IMR-90 (cell line): ENCODE measurements around the gene TTLL11. TPM values are rescaled to one million over a fixed set of nuclear protein-coding genes. Genes with fewer than 3 reads are reported as not detected.

Source experiments
- ATAC-seq: fragments of 200-7000 bp; cut with Tn5 transposase; 2 replicates; pipeline ENCODE4 v1.9.1; 2020; ENCODE audit warnings: low read depth, mild to moderate bottlenecking, moderate library complexity
- BruUV-seq: library from RNA; stranded (reverse); fragments of 400-500 nt; replicated peaks from 2 replicates; lab custom pipeline; 2021; lab: Mats Ljungman, UMichigan
- CTCF ChIA-PET: fragments of 300-600 bp; formaldehyde crosslinking; extraction: SDS; loops from one replicate; lab custom pipeline; 2021; ENCODE audit warnings: antibody characterized with exemption; lab: Yijun Ruan, JAX
- POLR2A ChIA-PET: fragments of 300-600 bp; sonication (Branson Sonifier 250); formaldehyde crosslinking; loops from one replicate; lab custom pipeline; 2022; ENCODE audit warnings: antibody characterized with exemption; ENCODE audit not compliant: unreplicated experiment; lab: Charles Lee
- DNase-seq: peaks from one replicate; pipeline ENCODE4 v3.0.0; 2013
- H2AFZ ChIP-seq: replicated peaks from 2 replicates; pipeline ENCODE3; 2013; ENCODE audit warnings: low read length, mild to moderate bottlenecking; ENCODE audit not compliant: poor library complexity
- H2AK5ac ChIP-seq: 2 replicates; pipeline ENCODE4 v1.6.1; 2013; ENCODE audit warnings: low read depth, low read length, inconsistent platforms
- H2AK9ac ChIP-seq: replicated peaks from 2 replicates; pipeline ENCODE3; 2013; ENCODE audit warnings: mild to moderate bottlenecking, low read depth, low read length, moderate library complexity; ENCODE audit not compliant: poor library complexity
- H2BK120ac ChIP-seq: 2 replicates; pipeline ENCODE4 v1.6.1; 2013; ENCODE audit warnings: low read depth, low read length, inconsistent platforms
- H2BK15ac ChIP-seq: 3 replicates; pipeline ENCODE4 v1.6.1; 2013; ENCODE audit warnings: low read depth, low read length, inconsistent platforms
- H2BK20ac ChIP-seq: 2 replicates; pipeline ENCODE4 v1.6.1; 2013; ENCODE audit warnings: low read depth, mild to moderate bottlenecking, inconsistent platforms, low read length, moderate library complexity
- H2BK5ac ChIP-seq: 2 replicates; pipeline ENCODE4 v1.6.1; 2013; ENCODE audit warnings: mild to moderate bottlenecking, low read depth, low read length, inconsistent platforms; ENCODE audit not compliant: poor library complexity, severe bottlenecking
- H3K14ac ChIP-seq: replicated peaks from 2 replicates; pipeline ENCODE4 v1.6.1; 2013; ENCODE audit warnings: low read depth, low read length, inconsistent platforms
- H3K18ac ChIP-seq: 2 replicates; pipeline ENCODE4 v1.6.1; 2013; ENCODE audit warnings: low read depth, low read length, control low read depth
- H3K23ac ChIP-seq: 2 replicates; pipeline ENCODE4 v1.6.1; 2013; ENCODE audit warnings: low read depth, low read length, inconsistent platforms
- H3K27ac ChIP-seq: 2 replicates; pipeline ENCODE4 v1.5.1; 2013; ENCODE audit warnings: mild to moderate bottlenecking, control low read depth, low read length; ENCODE audit not compliant: insufficient read depth
- H3K27me3 ChIP-seq: 2 replicates; pipeline ENCODE4 v1.6.1; 2013; ENCODE audit warnings: low read length; ENCODE audit not compliant: control insufficient read depth, insufficient read depth
- H3K36me3 ChIP-seq: 2 replicates; pipeline ENCODE4 v1.6.1; 2013; ENCODE audit warnings: low read length, mixed read lengths; ENCODE audit not compliant: control insufficient read depth, insufficient read depth
- H3K4ac ChIP-seq: 2 replicates; pipeline ENCODE4 v1.6.1; 2013; ENCODE audit warnings: low read depth, low read length, inconsistent platforms
- H3K4me1 ChIP-seq: 2 replicates; pipeline ENCODE4 v1.6.1; 2013; ENCODE audit warnings: low read length, mixed read lengths; ENCODE audit not compliant: control insufficient read depth, insufficient read depth
- H3K4me2 ChIP-seq: 2 replicates; pipeline ENCODE4 v1.6.1; 2013; ENCODE audit warnings: low read depth, mild to moderate bottlenecking, control low read depth, low read length, moderate library complexity
- H3K4me3 ChIP-seq: 2 replicates; pipeline ENCODE4 v1.5.1; 2013; ENCODE audit warnings: low read depth, mild to moderate bottlenecking, control low read depth, low read length, moderate library complexity; ENCODE audit not compliant: insufficient read depth
- H3K56ac ChIP-seq: 2 replicates; pipeline ENCODE4 v1.6.1; 2013; ENCODE audit warnings: low read length, inconsistent platforms; ENCODE audit not compliant: insufficient read depth; ENCODE audit errors: extremely low read depth
- H3K79me1 ChIP-seq, 2 experiments: 2 replicates each; pipeline ENCODE4 v1.6.1; 2013; ENCODE audit warnings: low read length in 2 of 2, inconsistent platforms in 1 of 2, low read depth in 1 of 2
- H3K9ac ChIP-seq: 2 replicates; pipeline ENCODE4 v1.6.1; 2013; ENCODE audit warnings: low read depth, low read length, control low read depth
- H3K9me1 ChIP-seq: 2 replicates; pipeline ENCODE4 v1.6.1; 2013; ENCODE audit warnings: low read length, inconsistent platforms; ENCODE audit not compliant: insufficient read depth
- H3K9me3 ChIP-seq: 2 replicates; pipeline ENCODE4 v1.6.1; 2013; ENCODE audit warnings: low read length; ENCODE audit not compliant: control insufficient read depth, insufficient read depth
- H4K20me1 ChIP-seq: 2 replicates; pipeline ENCODE4 v1.6.1; 2013; ENCODE audit warnings: low read length, inconsistent platforms; ENCODE audit not compliant: insufficient read depth
- H4K5ac ChIP-seq: 2 replicates; pipeline ENCODE4 v1.6.1; 2013; ENCODE audit warnings: mild to moderate bottlenecking, low read depth, low read length, control low read depth
- H4K8ac ChIP-seq, 2 experiments: 2 replicates each; pipeline ENCODE4 v1.6.1; 2013; ENCODE audit warnings: low read depth in 2 of 2, low read length in 2 of 2, control low read depth in 1 of 2, inconsistent platforms in 1 of 2
- H4K91ac ChIP-seq: 2 replicates; pipeline ENCODE4 v1.6.1; 2013; ENCODE audit warnings: low read depth, low read length, inconsistent platforms; ENCODE audit not compliant: insufficient read depth
- BHLHE40 ChIP-seq: fragments of 150-350 bp; IDR thresholded peaks from 2 replicates; pipeline ENCODE4 v1.6.1; 2016; ENCODE audit warnings: mild to moderate bottlenecking, low read depth, low read length
- CEBPB ChIP-seq: IDR thresholded peaks from 2 replicates; pipeline ENCODE4 v1.6.1; 2012; ENCODE audit warnings: low read depth, low read length, improper control_type of control experiment
- CHD1 ChIP-seq: IDR thresholded peaks from 2 replicates; pipeline ENCODE4 v1.6.1; 2012; ENCODE audit warnings: low read depth, low read length, improper control_type of control experiment
- FOS ChIP-seq: fragments of 150-350 bp; IDR thresholded peaks from 2 replicates; pipeline ENCODE4 v1.6.1; 2016; ENCODE audit warnings: low read depth, low read length
- MAFK ChIP-seq: IDR thresholded peaks from 2 replicates; pipeline ENCODE4 v1.6.1; 2012; ENCODE audit warnings: low read depth, low read length, improper control_type of control experiment
- MAZ ChIP-seq: IDR thresholded peaks from 2 replicates; pipeline ENCODE4 v1.6.1; 2012; ENCODE audit warnings: low read depth, mild to moderate bottlenecking, low read length, improper control_type of control experiment, moderate library complexity, borderline replicate concordance
- MXI1 ChIP-seq: IDR thresholded peaks from 2 replicates; pipeline ENCODE4 v1.6.1; 2012; ENCODE audit warnings: low read depth, mild to moderate bottlenecking, low read length, moderate library complexity, borderline replicate concordance
- NFE2L2 ChIP-seq: fragments of 150-350 bp; IDR thresholded peaks from 2 replicates; pipeline ENCODE4 v1.6.1; 2016; ENCODE audit warnings: low read depth, mild to moderate bottlenecking, low read length
- POLR2A ChIP-seq: IDR thresholded peaks from 2 replicates; pipeline ENCODE4 v1.6.1; 2012; ENCODE audit warnings: mild to moderate bottlenecking, low read depth, low read length
- RAD21 ChIP-seq: IDR thresholded peaks from 2 replicates; pipeline ENCODE4 v1.6.1; 2012; ENCODE audit warnings: low read length, improper control_type of control experiment
- RCOR1 ChIP-seq: IDR thresholded peaks from 2 replicates; pipeline ENCODE4 v1.6.1; 2012; ENCODE audit warnings: mild to moderate bottlenecking, low read length, improper control_type of control experiment; ENCODE audit not compliant: insufficient replicate concordance
- RFX5 ChIP-seq: IDR thresholded peaks from 2 replicates; pipeline ENCODE4 v1.8.0; 2012; ENCODE audit warnings: low read depth, mild to moderate bottlenecking, low read length, moderate library complexity
- SMC3 ChIP-seq: fragments of 150-350 bp; IDR thresholded peaks from 2 replicates; pipeline ENCODE4 v1.6.1; 2016; ENCODE audit warnings: low read depth, mild to moderate bottlenecking, antibody characterized with exemption, low read length, moderate library complexity
- USF2 ChIP-seq: fragments of 150-350 bp; IDR thresholded peaks from 2 replicates; pipeline ENCODE4 v1.6.1; 2017; ENCODE audit warnings: mild to moderate bottlenecking, antibody characterized with exemption, low read length, low read depth
- WGBS, 2 experiments: methylation state at CpG; one replicate each; pipeline versions ENCODE4 v1.1.5 to v1.1.7; 2013; ENCODE audit warnings: missing lambda C conversion rate in 2 of 2; ENCODE audit not compliant: insufficient read length in 1 of 2; ENCODE audit errors: extremely low coverage in 2 of 2; 5-methylcytosine and 5-hydroxymethylcytosine counted together
- dilution Hi-C: fragments of 300-500 bp; cut with HindIII; formaldehyde crosslinking; loops from one replicate; pipeline ENCODE4 v1.14.3; 2018; ENCODE audit warnings: low sequenced_read_pairs; ENCODE audit not compliant: unreplicated experiment
- in situ Hi-C: fragments of 300-500 bp; cut with MboI; formaldehyde crosslinking; loops from 3 replicates; pipeline ENCODE4 v1.14.3; 2019; ENCODE audit warnings: low sequenced_read_pairs, inconsistent platforms, mixed read lengths
- intact Hi-C: fragments of 100-400 bp; cut with micrococcal nuclease; formaldehyde crosslinking; loops from 2 replicates; pipeline ENCODE4 v1.10.0; 2022
- polyA plus RNA-seq, 3 experiments: library from polyadenylated mRNA; depleted of rRNA; stranded (reverse); fragments of >200 nt; gene quantifications; 2 replicates each; pipeline ENCODE4 v1.2.3, GENCODE V29; 2012; ENCODE audit warnings: low replicate concordance in 1 of 3
- total RNA-seq: library from RNA; depleted of rRNA; stranded (reverse); fragments of >200 nt; gene quantifications from 2 replicates; pipeline ENCODE4 v1.2.3, GENCODE V29; 2012
- TF ChIP-seq, protein P1 (sequence below): fragments of 150-350 bp; IDR thresholded peaks from 2 replicates; pipeline ENCODE4 v1.6.1; 2016; ENCODE audit warnings: low read depth, mild to moderate bottlenecking, low read length, moderate library complexity, borderline replicate concordance

Gene TTLL11
- total and polyA plus RNA-seq, 2 of the 4 experiments (the other 2 are of a cell fraction): 2.0 to 4.6 TPM

GRCh38 chr9:121811751-121812150 is 281.4 kb downstream of the TTLL11 start:
- no TSS peak for BruUV-seq
- Histone ChIP-seq H2AK5ac (no peak overlapping the region), H4K5ac (no peak overlapping the region), H3K79me1 (no peaks in the 10 kb centered on the region), H3K56ac (no peak overlapping the region), H3K4ac (no peak overlapping the region), H3K18ac (no peak overlapping the region), H2AK9ac (no peak overlapping the region), H3K9ac (no peak overlapping the region), H4K91ac (no peak overlapping the region), H2BK15ac (no peak overlapping the region), H3K4me3 (no peak overlapping the region), H3K36me3 (no peaks in the 10 kb centered on the region), H2AFZ (no peak overlapping the region), H2BK5ac (no peak overlapping the region), H3K4me1 (no peaks in the 10 kb centered on the region), H3K9me3 (no peaks in the 10 kb centered on the region), H3K4me2 (no peak overlapping the region), H3K27me3 (peaks cover 9% of the 10 kb centered on the region; the same call in 1 of the 2 replicates), H4K8ac (no peak overlapping the region), H3K23ac (no peak overlapping the region), H3K27ac (no peak overlapping the region), H4K20me1 (no peaks in the 10 kb centered on the region), H3K9me1 (no peaks in the 10 kb centered on the region), H3K14ac (no peak overlapping the region), H2BK120ac (no peak overlapping the region), H2BK20ac (no peak overlapping the region)
- WGBS, 2 experiments: 78% methylated on average over 9 of the region's 10 CpGs; no CpG with 5 or more reads in 1 of the 2 experiments
- no peak for TF ChIP-seq USF2
- TF ChIP-seq, protein P1, sequence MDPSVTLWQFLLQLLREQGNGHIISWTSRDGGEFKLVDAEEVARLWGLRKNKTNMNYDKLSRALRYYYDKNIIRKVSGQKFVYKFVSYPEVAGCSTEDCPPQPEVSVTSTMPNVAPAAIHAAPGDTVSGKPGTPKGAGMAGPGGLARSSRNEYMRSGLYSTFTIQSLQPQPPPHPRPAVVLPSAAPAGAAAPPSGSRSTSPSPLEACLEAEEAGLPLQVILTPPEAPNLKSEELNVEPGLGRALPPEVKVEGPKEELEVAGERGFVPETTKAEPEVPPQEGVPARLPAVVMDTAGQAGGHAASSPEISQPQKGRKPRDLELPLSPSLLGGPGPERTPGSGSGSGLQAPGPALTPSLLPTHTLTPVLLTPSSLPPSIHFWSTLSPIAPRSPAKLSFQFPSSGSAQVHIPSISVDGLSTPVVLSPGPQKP: no peak
- no peak for TF ChIP-seq FOS
- TF ChIP-seq CHD1: no peak
- no peak for TF ChIP-seq RAD21
- TF ChIP-seq SMC3: no peak
- no peak for TF ChIP-seq MXI1
- TF ChIP-seq BHLHE40: no peak
- no peak for TF ChIP-seq POLR2A
- no peak for TF ChIP-seq NFE2L2
- no peak for TF ChIP-seq RCOR1
- TF ChIP-seq MAZ: no peak
- TF ChIP-seq MAFK: no peak
- TF ChIP-seq RFX5: no peak
- TF ChIP-seq CEBPB: no peak
- DNase-seq (no peak), ATAC-seq (no peak)
- in situ Hi-C loops: no loop called here
- ChIA-PET CTCF (no interaction called here), POLR2A (no interaction called here)
- dilution Hi-C loops: no loop called here
- intact Hi-C loops: no loop called here
